IgD-negative memory B cell (primary cell): ENCODE measurements around the gene GLCE. TPM values are rescaled to one million over a fixed set of nuclear protein-coding genes. Genes with fewer than 3 reads are reported as not detected.
A peak's percentile ranks its signal among the peaks of the same experiment; 100 is the strongest.

Experiments
- H3K27ac Mint-ChIP-seq, 3 donors: one replicate each; pipeline ENCODE4 v1.8.0; 2020 to 2022; ENCODE audit warnings: mild to moderate bottlenecking in 3 of 3, mixed read lengths in 3 of 3, moderate library complexity in 1 of 3
- H3K27me3 Mint-ChIP-seq: one replicate; pipeline ENCODE4 v1.8.0; 2021; ENCODE audit warnings: mixed read lengths
- H3K36me3 Mint-ChIP-seq: one replicate; pipeline ENCODE4 v1.8.0; 2020; ENCODE audit warnings: mild to moderate bottlenecking, mixed read lengths
- H3K4me1 Mint-ChIP-seq, 3 donors: one replicate each; pipeline ENCODE4 v1.8.0; 2020 to 2022; ENCODE audit warnings: mixed read lengths in 3 of 3, mild to moderate bottlenecking in 1 of 3
- H3K4me3 Mint-ChIP-seq, 4 donors: one replicate each; pipeline ENCODE4 v1.8.0; 2020 to 2022; ENCODE audit warnings: mild to moderate bottlenecking in 4 of 4, mixed read lengths in 4 of 4, moderate library complexity in 3 of 4
- H3K9me3 Mint-ChIP-seq, 3 donors: one replicate each; pipeline ENCODE4 v1.8.0; 2020 to 2021; ENCODE audit warnings: mixed read lengths in 3 of 3, mild to moderate bottlenecking in 1 of 3
- polyA plus RNA-seq: library from polyadenylated mRNA; unstranded; fragments of 300-500 nt; fragmentation: Illumina TruSeq; gene quantifications from one replicate; pipeline ENCODE4 v1.2.3, GENCODE V29; 2021

Gene GLCE
- polyA plus RNA-seq, 1 donor from 2014 or later: 2.8 TPM

DNA sequence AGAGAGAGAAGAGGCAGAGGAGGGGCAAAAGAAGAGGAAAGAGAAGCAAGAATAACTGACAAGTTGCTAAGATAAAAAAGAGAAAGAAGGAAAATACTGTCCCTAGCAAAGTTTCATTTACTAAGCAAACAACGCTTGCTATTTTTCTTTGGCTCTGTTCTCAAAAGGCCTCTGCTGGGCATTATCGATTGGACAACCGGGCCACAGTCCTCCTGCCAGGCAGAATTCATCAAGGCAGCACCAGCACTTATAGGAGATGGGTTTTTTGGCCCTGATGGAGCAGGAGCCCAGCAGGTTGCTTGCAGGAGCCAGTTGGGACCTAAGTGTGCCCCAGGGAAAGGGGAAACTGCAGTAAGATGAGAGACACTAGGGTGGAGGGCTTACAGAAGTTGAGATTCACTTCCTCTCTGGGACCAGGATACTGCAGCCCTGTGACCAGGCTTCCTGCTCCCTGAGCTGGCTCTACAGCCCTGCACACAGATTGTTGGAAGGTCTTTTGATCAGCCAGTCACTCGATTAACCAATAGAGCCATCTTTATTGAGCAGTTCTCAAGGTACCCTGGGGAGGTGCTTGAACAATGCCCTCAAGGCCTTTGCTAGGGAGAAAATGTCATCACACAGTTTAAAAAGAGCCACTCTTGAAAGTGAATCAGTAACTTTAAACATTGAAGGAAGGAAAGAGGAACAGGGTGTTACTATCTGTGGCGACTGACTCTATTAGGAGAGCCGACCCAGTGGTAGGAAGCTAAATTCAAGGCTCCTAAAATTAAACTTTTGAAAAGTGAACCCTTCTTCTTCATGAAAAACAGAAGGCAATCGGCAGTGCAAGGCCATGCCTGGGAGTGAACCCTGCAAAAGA, 28.8 kb upstream of the GLCE start:
- H3K4me1 Mint-ChIP-seq: peaks cover 5 to 9% (median 7%) of the 10 kb centered on the region in 3 donors

GRCh38 chr15:69132430-69132829, 28.0 kb upstream of the GLCE start:
- Mint-ChIP-seq H3K27ac (no peak overlapping the region), H3K4me1 (peaks cover 5 to 9% (median 7%) of the 10 kb centered on the region in 3 donors), H3K27me3 (peaks cover 5% of the 10 kb centered on the region), H3K36me3 (no peaks in the 10 kb centered on the region), H3K4me3 (no peak overlapping the region), H3K9me3 (no peaks in the 10 kb centered on the region)

More for the DNA sequence above, 28.8 kb upstream of the GLCE start:
- no peaks in the 10 kb centered on the region for H3K36me3 Mint-ChIP-seq
- peaks cover 2% of the 10 kb centered on the region for H3K27me3 Mint-ChIP-seq
- H3K27ac Mint-ChIP-seq: peak overlapping the region in 1 of 3 donors; percentile 48
- H3K4me3 Mint-ChIP-seq: peak overlapping the region in 1 of 4 donors; percentile 50
- H3K9me3 Mint-ChIP-seq: no peaks in the 10 kb centered on the region

DNA sequence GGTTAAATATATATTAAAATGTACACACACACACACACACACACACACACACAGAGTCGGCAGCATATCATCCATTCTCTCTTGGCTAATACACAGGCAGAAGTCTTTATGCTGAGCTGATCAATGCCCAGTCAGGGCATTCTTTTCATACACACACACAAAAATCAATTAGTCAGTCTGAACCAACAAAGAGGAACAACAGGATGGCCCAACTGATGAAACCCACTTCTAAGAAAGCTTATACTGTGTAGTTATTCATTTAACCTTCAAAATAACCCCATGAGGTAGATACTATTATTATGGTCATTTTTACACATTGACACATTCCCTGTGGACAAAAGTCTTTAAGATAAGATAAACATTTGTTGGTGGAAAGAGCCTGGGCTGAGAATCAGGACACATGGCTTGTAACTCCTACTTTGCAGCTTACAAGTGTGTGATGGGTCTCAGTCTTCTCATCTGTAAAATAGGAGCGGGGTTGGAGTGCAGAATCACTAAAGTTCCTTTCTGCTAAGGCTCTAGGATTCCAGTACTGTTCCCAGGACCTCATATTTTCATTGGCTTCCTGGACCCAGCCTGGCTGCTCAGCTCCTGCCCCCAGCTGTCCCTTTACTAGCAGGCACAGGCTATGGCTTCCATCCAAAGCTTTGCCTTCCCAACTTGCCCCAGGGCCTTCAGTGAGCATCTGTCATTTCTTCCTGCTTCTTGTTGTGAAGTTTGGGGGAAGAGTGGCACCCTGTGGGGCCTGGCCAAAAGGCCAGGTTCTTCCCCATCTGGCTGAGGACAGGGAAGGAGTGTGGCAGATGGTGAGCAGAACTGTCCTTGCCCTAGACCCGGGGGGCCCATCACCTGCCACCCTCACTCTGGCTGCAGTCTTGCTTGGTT, 27.2 kb upstream of the GLCE start:
- H3K27ac Mint-ChIP-seq: no peak overlapping the region
- no peaks in the 10 kb centered on the region for H3K9me3 Mint-ChIP-seq
- H3K27me3 Mint-ChIP-seq: peaks cover 10% of the 10 kb centered on the region
- H3K4me1 Mint-ChIP-seq: peaks cover 5 to 9% (median 7%) of the 10 kb centered on the region in 3 donors
- H3K4me3 Mint-ChIP-seq: no peak overlapping the region
- no peaks in the 10 kb centered on the region for H3K36me3 Mint-ChIP-seq

DNA sequence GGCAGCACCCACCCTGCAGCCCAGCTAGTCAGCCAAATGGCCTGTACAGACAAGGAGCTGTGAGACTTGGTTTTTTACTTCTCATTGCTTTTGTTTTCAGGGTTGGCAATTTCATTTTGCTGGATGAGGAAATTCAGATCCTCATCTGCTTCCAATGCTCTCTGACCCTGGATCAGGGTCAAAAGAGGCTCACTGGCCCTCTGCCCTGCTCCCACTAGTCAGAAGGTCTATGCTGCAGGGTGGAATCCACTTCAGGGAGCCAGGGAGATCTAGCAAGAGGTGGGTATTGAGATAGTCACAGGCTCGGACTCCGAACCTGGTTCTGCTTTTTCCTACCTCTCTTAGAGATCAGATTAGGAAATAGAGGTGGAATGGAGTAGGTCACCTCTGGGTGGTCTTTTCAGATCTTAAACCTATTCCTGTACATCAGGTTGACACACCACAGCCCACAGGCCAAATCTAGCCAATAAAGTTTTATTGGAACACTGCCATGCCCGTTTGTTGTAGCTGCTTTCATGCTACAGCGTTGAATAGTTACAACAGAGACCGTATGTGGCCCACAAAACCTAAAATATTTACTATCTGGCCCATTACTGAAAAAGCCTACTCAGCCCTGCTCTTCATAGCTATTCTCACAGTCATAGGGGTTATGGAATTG, 26.4 kb upstream of the GLCE start:
- Mint-ChIP-seq H3K4me1 (peaks cover 5 to 9% (median 7%) of the 10 kb centered on the region in 3 donors), H3K36me3 (no peaks in the 10 kb centered on the region), H3K27me3 (peaks cover 13% of the 10 kb centered on the region), H3K4me3 (no peak overlapping the region), H3K27ac (no peak overlapping the region), H3K9me3 (no peaks in the 10 kb centered on the region)

GRCh38 chr15:69134791-69135190, 25.6 kb upstream of the GLCE start:
- Mint-ChIP-seq H3K36me3 (no peaks in the 10 kb centered on the region), H3K4me3 (no peak overlapping the region), H3K4me1 (peaks cover 5 to 9% (median 7%) of the 10 kb centered on the region in 3 donors), H3K9me3 (no peaks in the 10 kb centered on the region), H3K27ac (no peak overlapping the region), H3K27me3 (peaks cover 16% of the 10 kb centered on the region)

DNA sequence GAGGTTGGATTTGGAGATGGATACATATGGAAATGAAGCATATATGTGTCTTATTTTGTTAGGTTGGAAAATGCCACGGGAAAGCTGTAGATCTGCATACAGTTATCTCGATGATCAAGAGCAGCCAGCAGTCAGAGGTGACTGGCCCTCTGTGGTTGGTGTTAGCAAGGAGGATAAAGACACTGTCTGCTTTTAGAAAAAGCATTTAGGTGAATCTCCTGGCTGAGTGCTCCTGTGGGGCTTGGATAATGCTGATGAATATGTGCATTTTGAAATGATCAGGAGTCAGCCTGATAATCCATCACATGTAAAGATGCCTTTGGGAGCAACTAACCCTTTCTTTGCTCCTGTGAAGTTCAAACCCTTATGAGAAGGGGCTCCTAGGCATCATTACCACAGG, 24.9 kb upstream of the GLCE start:
- Mint-ChIP-seq H3K4me1 (peaks cover 5 to 9% (median 7%) of the 10 kb centered on the region in 3 donors), H3K27me3 (peaks cover 19% of the 10 kb centered on the region), H3K27ac (no peak overlapping the region), H3K4me3 (no peak overlapping the region), H3K9me3 (no peaks in the 10 kb centered on the region), H3K36me3 (no peaks in the 10 kb centered on the region)

DNA sequence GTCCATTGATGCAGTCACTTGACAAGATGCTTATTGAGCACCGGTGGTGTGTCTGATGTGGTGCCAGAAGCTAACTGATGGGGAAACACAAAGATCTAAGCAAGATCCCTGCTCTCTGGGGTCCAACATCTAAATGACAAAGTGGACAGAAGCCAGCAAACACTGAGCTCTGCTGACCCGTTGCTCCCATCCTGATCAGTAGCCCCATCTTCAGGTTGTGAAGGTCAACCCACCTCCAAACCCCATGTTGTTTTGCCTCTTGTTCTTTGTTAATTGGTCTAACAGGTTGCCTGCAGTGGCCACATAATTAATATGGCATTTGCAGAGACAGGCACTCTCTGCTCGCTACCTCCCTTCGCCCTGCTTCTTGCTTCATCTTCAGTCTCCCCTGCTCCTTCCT, 21.5 kb upstream of the GLCE start:
- Mint-ChIP-seq H3K27ac (no peak overlapping the region), H3K36me3 (peaks cover 2% of the 10 kb centered on the region), H3K4me3 (no peak overlapping the region), H3K4me1 (no peaks in the 10 kb centered on the region), H3K9me3 (peaks cover 0 to 9% (median 1%) of the 10 kb centered on the region in 3 donors), H3K27me3 (peaks cover 21% of the 10 kb centered on the region)

DNA sequence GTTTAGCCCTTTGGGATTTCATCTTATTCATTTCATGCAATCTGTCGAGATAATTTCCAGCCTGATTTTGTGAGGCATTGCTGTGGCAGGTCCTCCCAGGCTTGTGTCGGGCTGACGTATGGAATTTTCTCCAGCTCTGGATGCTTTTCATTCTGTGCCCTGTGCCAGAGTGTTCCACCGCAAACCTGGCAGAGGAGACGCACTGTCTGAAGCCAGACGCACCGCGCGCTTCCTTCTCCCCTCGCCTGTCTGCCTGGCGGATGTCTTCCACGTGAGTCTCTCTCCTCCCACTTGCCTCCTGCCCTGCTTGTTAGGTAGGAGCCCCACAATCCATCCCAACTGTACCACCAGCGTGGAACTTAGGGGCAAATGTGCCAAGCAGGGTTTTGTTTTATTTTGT, 20.1 kb upstream of the GLCE start:
- H3K4me3 Mint-ChIP-seq: peak overlapping the region in 1 of 4 donors; percentile 50
- no peaks in the 10 kb centered on the region for H3K4me1 Mint-ChIP-seq
- no peak overlapping the region for H3K27ac Mint-ChIP-seq
- H3K9me3 Mint-ChIP-seq: peaks cover 0 to 9% (median 1%) of the 10 kb centered on the region in 3 donors
- peaks cover 22% of the 10 kb centered on the region for H3K27me3 Mint-ChIP-seq
- H3K36me3 Mint-ChIP-seq: peaks cover 2% of the 10 kb centered on the region

- Mint-ChIP-seq H3K9me3 (peaks cover 0 to 9% (median 1%) of the 10 kb centered on the region in 3 donors), H3K27me3 (peaks cover 25% of the 10 kb centered on the region), H3K36me3 (peaks cover 2% of the 10 kb centered on the region), H3K27ac (no peak overlapping the region), H3K4me3 (no peak overlapping the region), H3K4me1 (no peaks in the 10 kb centered on the region)
Observed at GRCh38 chr15:69141286-69141701, 19.1 kb upstream of the GLCE start.

- Mint-ChIP-seq H3K4me3 (no peak overlapping the region), H3K27me3 (peaks cover 25% of the 10 kb centered on the region)
Observed at GRCh38 chr15:69141833-69142232, 18.6 kb upstream of the GLCE start.

GRCh38 chr15:69143756-69144436, 16.5 kb upstream of the GLCE start:
- peaks cover 2% of the 10 kb centered on the region for H3K36me3 Mint-ChIP-seq
- peaks cover 1 to 9% (median 2%) of the 10 kb centered on the region in 3 donors for H3K9me3 Mint-ChIP-seq
- H3K4me3 Mint-ChIP-seq: no peak overlapping the region
- H3K27ac Mint-ChIP-seq: no peak overlapping the region
- no peaks in the 10 kb centered on the region for H3K4me1 Mint-ChIP-seq
- peaks cover 22% of the 10 kb centered on the region for H3K27me3 Mint-ChIP-seq

More at GRCh38 chr15:69141833-69142232, 18.6 kb upstream of the GLCE start:
- H3K36me3 Mint-ChIP-seq: peaks cover 2% of the 10 kb centered on the region
- peaks cover 0 to 9% (median 1%) of the 10 kb centered on the region in 3 donors for H3K9me3 Mint-ChIP-seq
- no peaks in the 10 kb centered on the region for H3K4me1 Mint-ChIP-seq
- no peak overlapping the region for H3K27ac Mint-ChIP-seq

- H3K27ac Mint-ChIP-seq: no peak overlapping the region
- H3K4me1 Mint-ChIP-seq: no peaks in the 10 kb centered on the region
- H3K9me3 Mint-ChIP-seq: peaks cover 1 to 9% (median 2%) of the 10 kb centered on the region in 3 donors
- H3K27me3 Mint-ChIP-seq: peaks cover 26% of the 10 kb centered on the region
- H3K4me3 Mint-ChIP-seq: no peak overlapping the region
- peaks cover 2% of the 10 kb centered on the region for H3K36me3 Mint-ChIP-seq
Observed at GRCh38 chr15:69144530-69144929, 15.9 kb upstream of the GLCE start.

DNA sequence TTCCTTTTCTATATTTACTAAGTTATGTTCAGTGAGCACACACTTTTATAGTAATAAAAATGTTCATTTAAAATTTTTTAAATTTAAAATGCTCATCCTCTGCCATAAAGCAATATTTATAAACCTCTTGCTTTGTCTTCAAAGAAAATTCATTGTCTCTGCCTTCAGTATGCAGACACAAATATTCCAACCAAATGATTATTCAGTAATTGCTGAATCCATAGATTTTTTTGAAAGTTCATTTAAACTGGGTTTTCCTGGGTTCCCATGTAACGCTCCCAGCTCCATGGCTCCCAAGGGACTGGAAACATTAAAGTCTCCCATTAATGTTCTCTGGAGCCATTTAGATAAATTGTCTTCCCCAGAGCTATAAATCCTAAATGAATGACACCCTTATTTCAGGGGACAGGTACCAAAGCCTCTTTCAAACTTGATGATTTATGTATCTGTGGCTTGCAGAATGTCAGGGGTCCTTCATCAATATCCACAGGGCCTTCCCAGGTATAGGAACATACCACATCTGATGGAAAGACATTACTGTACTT, 15.2 kb upstream of the GLCE start:
- Mint-ChIP-seq H3K36me3 (peaks cover 2% of the 10 kb centered on the region), H3K27me3 (peaks cover 23% of the 10 kb centered on the region), H3K27ac (no peak overlapping the region), H3K4me3 (no peak overlapping the region), H3K4me1 (no peaks in the 10 kb centered on the region), H3K9me3 (peaks cover 1 to 9% (median 2%) of the 10 kb centered on the region in 3 donors)
